ENCODE results near the gene UBE2E1. TPM values are rescaled to one million over a fixed set of nuclear protein-coding genes. Genes with fewer than 3 reads are reported as not detected.

Gene UBE2E1
- total RNA-seq, 1 experiment from 2014 or later = 74.3 TPM

DNA sequence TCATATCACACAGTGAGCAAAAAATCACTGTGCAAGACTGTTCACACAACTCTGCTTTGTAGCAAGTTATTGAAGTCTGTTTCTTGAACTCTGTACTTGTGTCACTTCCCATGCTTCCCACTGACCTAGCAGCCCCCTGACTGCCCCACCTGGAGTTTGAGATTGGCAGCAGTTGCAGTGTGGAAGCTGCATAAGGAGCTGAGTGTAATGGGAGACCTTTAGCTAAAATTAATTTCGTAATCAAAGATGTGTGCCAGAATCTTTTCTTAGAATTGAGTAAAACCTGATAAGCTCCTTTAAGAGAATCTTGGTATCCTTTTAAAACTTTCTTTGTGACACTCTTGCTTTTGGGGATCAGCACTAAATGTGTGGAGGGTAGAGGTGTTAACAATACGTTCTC lies 68.2 kb downstream of the UBE2E1 start:
- no peak for DNase-seq
- intact Hi-C loops (cut with micrococcal nuclease; ENCODE audit: unreplicated experiment) = no loop called here
- TF ChIP-seq, protein P1, sequence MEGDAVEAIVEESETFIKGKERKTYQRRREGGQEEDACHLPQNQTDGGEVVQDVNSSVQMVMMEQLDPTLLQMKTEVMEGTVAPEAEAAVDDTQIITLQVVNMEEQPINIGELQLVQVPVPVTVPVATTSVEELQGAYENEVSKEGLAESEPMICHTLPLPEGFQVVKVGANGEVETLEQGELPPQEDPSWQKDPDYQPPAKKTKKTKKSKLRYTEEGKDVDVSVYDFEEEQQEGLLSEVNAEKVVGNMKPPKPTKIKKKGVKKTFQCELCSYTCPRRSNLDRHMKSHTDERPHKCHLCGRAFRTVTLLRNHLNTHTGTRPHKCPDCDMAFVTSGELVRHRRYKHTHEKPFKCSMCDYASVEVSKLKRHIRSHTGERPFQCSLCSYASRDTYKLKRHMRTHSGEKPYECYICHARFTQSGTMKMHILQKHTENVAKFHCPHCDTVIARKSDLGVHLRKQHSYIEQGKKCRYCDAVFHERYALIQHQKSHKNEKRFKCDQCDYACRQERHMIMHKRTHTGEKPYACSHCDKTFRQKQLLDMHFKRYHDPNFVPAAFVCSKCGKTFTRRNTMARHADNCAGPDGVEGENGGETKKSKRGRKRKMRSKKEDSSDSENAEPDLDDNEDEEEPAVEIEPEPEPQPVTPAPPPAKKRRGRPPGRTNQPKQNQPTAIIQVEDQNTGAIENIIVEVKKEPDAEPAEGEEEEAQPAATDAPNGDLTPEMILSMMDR (IDR thresholded peaks at IDR 0.05; ENCODE audit: unreplicated experiment) = no peak
- Mint-ChIP-seq H3K27me3 (ENCODE audit: unreplicated experiment) (no peaks in the 10 kb centered on the region), H3K4me1 (ENCODE audit: low read depth, unreplicated experiment) (no peaks in the 10 kb centered on the region), H3K36me3 (ENCODE audit: insufficient read depth, unreplicated experiment) (peaks cover 5% of the 10 kb centered on the region), H3K9me3 (ENCODE audit: low read depth, unreplicated experiment) (no peaks in the 10 kb centered on the region), H3K4me3 (ENCODE audit: low read depth, unreplicated experiment) (no peak overlapping the region), H3K27ac (ENCODE audit: unreplicated experiment) (no peak overlapping the region)
- CTCF ChIA-PET = no interaction called here
- no TSS peak for BruUV-seq (replicated peaks)

- Mint-ChIP-seq H3K4me1 (ENCODE audit: low read depth, unreplicated experiment) (no peaks in the 10 kb centered on the region), H3K9me3 (ENCODE audit: low read depth, unreplicated experiment) (no peaks in the 10 kb centered on the region), H3K27me3 (ENCODE audit: unreplicated experiment) (no peaks in the 10 kb centered on the region), H3K4me3 (ENCODE audit: low read depth, unreplicated experiment) (no peak overlapping the region), H3K27ac (ENCODE audit: unreplicated experiment) (no peak overlapping the region), H3K36me3 (ENCODE audit: insufficient read depth, unreplicated experiment) (peaks cover 5% of the 10 kb centered on the region)
- BruUV-seq (replicated peaks) = no TSS peak
- no peak for DNase-seq
- intact Hi-C loops (cut with micrococcal nuclease; ENCODE audit: unreplicated experiment) = no loop called here
- CTCF ChIA-PET = no interaction called here
- TF ChIP-seq, protein P1 (IDR thresholded peaks at IDR 0.05; ENCODE audit: unreplicated experiment) = no peak
Observed at GRCh38 chr3:23874359-23875112, 68.8 kb downstream of the UBE2E1 start.

DNA sequence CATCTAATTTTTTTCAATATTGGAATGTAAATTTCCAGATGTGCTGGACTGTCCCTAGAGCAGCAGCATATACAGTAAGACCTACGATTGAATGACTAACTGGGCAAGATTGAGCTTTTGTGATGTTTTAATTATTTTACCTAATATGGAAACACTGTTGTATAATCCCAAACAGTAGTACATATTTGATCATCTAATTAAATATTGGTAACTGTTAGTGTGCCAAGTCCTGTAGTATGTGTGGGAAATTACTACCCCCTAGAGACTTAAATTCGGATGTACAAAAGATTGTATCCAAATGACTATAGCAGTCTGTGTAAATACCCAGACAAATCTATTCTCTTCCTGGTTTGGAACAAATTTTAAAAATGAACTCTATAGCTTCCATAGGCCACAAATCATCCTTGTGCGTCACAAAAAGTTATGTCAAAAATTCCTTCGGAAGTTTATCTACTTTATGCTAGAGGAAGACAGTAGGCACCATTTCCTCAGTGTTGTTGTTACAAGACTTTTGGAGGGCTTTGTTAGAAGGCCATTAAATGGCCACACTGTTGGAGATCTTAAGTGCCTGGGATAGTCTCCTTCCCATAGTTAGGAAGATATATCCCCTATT lies 69.5 kb downstream of the UBE2E1 start:
- intact Hi-C loops (cut with micrococcal nuclease; ENCODE audit: unreplicated experiment) = no loop called here
- Mint-ChIP-seq H3K4me1 (ENCODE audit: low read depth, unreplicated experiment) (no peaks in the 10 kb centered on the region), H3K36me3 (ENCODE audit: insufficient read depth, unreplicated experiment) (peaks cover 5% of the 10 kb centered on the region), H3K27me3 (ENCODE audit: unreplicated experiment) (no peaks in the 10 kb centered on the region), H3K4me3 (ENCODE audit: low read depth, unreplicated experiment) (no peak overlapping the region), H3K27ac (ENCODE audit: unreplicated experiment) (no peak overlapping the region), H3K9me3 (ENCODE audit: low read depth, unreplicated experiment) (no peaks in the 10 kb centered on the region)
- CTCF ChIA-PET = no interaction called here
- no TSS peak for BruUV-seq (replicated peaks)
- TF ChIP-seq, protein P1 (IDR thresholded peaks at IDR 0.05; ENCODE audit: unreplicated experiment) = no peak
- no peak for DNase-seq

DNA sequence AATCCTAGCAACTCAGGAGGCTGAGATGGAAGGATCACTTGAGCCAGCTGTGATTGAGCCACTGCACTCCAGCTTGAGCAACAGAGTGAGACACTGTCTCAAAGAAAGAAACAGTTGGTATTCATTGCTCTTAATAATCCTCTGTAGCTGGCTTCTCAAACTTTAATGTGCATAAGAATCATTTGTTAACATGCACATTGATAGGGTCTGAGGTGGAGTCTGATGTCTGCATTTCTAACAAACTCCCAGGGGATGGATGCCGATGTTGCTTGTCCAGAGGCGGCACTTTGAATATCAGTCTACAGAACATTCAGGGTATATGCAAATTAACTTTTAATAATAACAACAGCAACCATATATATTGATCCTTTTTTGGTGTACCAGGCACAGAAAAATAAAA lies 71.2 kb downstream of the UBE2E1 start:
- TF ChIP-seq, protein P1 (IDR thresholded peaks at IDR 0.05; ENCODE audit: unreplicated experiment) = no peak
- intact Hi-C loops (cut with micrococcal nuclease; ENCODE audit: unreplicated experiment) = no loop called here
- Mint-ChIP-seq H3K9me3 (ENCODE audit: low read depth, unreplicated experiment) (no peaks in the 10 kb centered on the region), H3K4me1 (ENCODE audit: low read depth, unreplicated experiment) (no peaks in the 10 kb centered on the region), H3K27me3 (ENCODE audit: unreplicated experiment) (no peaks in the 10 kb centered on the region), H3K4me3 (ENCODE audit: low read depth, unreplicated experiment) (no peak overlapping the region), H3K36me3 (ENCODE audit: insufficient read depth, unreplicated experiment) (peaks cover 9% of the 10 kb centered on the region), H3K27ac (ENCODE audit: unreplicated experiment) (no peak overlapping the region)
- BruUV-seq (replicated peaks) = no TSS peak
- no peak for DNase-seq
- CTCF ChIA-PET = interaction anchor here (0.6 kb wide), 1 partner anchor 74 kb away, joined by 4 read pairs; no protein-coding TSS in a partner anchor

Measured in Calu3 (cell line).